ENCODE results near the gene HIVEP1.

DNA sequence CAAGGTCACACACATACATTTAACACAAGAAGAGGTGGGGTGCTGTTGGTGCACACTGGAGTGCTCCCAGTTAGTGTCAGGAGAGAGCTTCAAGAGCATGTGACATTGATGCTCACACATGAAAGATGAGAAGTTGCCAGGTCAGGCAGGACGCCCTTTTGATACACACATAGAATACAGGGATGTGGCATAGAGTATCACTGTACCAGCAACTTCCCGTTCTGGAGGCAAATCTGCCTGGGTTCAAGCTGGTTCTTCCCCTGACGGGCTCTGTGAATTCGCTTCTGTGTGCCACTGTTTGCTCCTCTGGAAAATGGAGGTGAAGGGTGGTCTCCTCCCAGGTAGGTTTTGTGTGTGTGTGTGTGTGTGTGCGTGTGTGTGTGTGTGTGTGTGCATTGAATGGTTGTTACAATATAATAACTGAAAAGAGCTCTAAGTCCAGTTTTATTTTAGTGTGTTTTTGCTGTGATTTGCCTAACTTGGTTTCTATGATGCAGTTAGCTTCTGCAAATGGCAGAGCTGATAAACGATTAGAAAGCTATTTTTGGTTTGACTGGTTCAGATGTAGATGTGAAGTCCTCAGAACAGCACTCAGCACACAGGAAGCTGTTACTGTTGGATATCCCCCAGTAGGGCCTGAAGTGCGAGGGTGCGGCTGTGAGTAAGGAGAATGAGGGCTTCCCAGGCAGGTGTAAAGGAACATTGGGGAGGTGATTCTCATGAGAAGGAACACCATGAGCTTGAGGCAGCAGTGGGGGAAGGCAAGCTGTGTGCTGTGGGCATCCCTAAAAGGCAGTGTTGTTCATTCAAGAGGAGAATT, 53.4 kb downstream of the HIVEP1 start:
- TF ChIP-seq YY1 (IDR thresholded peaks at IDR 0.05; ENCODE audit: insufficient read depth, insufficient read length) (no peak), ZNF274 (IDR thresholded peaks at IDR 0.05; ENCODE audit: low read depth, low read length) (no peak)
